ENCODE results near the gene NRXN3.

NRXN3 gene

DNA sequence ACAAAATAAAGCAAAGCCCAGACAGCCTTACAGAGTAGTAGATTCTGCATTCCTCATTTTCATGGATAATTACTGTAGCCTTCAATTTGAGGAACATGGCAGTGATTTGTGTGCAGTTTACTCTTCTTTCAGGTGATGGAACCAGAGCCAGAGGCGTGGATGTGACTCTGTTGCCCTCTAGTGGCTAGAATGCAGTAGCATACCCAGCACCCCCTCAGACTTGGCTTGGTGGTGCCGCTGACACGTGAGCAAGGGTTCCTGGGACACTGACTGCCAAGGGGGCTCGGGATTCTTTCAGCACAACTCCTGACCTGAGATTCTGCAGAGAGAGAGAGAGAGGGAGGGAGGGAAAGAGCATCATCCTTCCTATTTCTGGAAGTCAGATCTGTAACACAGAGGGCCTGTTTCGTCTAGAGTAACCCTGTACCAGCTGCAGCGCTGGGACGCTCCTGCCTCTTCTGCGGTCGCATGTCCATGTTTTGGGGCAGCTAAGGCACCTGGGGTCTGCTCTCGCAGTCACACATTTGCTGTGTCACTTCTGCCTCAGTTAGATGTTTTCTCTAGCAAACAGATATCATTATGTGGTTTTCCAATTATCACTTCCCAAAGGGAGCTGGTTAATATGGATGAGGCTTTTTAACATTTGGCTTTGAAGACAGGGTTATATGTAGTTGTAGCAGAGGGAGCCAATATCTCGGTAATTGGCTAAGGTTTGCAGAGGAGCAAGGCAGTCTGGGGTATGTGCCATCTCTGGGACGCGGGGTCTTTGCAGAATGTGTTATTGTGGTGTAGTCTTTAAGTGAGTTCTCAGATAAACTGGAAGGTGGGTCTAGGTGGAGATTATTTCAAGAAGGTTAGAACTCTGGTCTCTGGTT lies 428.1 kb downstream of the NRXN3 start:
- Mint-ChIP-seq H3K27me3 (ENCODE audit: low read depth) (peaks cover 26% of the 10 kb centered on the region), H3K4me1 (no peaks in the 10 kb centered on the region), H3K4me3 (no peak overlapping the region), H3K36me3 (ENCODE audit: low read depth) (no peaks in the 10 kb centered on the region), H3K9me3 (no peaks in the 10 kb centered on the region), H3K27ac (no peak overlapping the region)
- TF ChIP-seq, protein P1, sequence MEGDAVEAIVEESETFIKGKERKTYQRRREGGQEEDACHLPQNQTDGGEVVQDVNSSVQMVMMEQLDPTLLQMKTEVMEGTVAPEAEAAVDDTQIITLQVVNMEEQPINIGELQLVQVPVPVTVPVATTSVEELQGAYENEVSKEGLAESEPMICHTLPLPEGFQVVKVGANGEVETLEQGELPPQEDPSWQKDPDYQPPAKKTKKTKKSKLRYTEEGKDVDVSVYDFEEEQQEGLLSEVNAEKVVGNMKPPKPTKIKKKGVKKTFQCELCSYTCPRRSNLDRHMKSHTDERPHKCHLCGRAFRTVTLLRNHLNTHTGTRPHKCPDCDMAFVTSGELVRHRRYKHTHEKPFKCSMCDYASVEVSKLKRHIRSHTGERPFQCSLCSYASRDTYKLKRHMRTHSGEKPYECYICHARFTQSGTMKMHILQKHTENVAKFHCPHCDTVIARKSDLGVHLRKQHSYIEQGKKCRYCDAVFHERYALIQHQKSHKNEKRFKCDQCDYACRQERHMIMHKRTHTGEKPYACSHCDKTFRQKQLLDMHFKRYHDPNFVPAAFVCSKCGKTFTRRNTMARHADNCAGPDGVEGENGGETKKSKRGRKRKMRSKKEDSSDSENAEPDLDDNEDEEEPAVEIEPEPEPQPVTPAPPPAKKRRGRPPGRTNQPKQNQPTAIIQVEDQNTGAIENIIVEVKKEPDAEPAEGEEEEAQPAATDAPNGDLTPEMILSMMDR (IDR thresholded peaks at IDR 0.05; ENCODE audit: unreplicated experiment in 3 of 3): peak; percentile 85 to 92 (median 91)

DNA sequence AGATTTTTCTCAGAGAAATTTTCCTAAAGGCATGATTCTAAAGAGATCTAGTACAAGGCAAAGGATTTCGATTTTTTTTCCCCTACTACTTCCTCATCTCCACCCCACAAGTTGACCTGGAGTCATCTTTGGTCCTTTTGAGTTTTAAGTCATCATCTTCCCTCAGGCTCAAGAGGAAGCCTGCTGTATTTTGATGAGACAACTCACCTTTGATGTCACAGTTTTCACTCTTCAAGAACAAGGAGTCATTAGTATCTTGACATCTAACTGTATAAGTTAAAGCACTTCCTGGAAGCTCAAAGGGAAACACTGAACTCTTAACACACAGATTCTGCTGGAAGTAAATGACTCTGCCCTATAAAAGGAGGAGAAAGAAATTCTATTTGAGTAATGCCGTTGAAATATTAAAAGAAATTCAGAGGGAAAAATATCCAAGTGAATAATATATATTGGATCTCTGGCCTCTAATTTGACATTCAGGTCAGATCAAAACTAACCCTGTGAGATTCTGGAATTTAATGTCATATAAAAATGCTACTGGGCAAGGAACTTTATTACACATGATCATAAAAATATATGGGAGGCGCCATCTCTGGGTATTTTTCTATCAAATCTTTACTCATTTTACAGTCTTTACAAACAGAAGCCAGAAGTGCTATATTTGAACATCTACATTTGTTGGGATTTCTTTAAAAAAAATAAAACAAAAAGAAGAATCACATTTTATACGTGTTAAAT lies 435.0 kb downstream of the NRXN3 start:
- Mint-ChIP-seq H3K4me1 (no peaks in the 10 kb centered on the region), H3K9me3 (no peaks in the 10 kb centered on the region), H3K27ac (no peak overlapping the region), H3K36me3 (ENCODE audit: low read depth) (no peaks in the 10 kb centered on the region), H3K27me3 (ENCODE audit: low read depth) (peaks cover 11% of the 10 kb centered on the region), H3K4me3 (no peak overlapping the region)
- TF ChIP-seq, protein P1 (IDR thresholded peaks at IDR 0.05; ENCODE audit: unreplicated experiment in 3 of 3): no peak

DNA sequence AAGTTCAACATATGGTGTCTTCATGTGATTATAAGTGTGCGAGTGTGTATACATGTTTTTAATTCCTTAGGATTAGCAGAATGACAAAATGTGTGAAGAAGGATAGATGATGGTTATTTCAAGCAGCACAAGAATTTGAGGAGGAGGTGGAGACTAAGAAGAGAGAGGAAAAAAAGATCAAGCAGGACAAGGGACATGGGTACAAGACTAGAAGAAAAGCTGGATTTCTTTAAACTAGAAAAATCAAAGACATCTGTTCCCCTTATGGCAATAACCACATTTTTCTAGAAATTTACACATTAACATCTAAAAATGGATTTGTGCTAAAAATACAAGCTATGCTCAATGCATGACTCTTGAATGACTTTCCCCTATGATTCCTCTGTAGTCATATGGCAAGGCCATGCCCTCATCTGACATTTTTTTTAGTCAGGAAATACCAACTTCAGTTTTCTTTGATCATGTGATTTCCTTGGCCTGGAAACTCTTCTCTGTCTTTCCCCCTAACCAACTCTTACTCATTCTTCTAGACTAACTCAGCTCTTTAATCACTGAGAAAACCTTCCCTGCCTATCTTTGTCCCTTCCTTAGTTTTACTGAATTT lies 435.8 kb downstream of the NRXN3 start:
- no peaks in the 10 kb centered on the region for H3K4me1 Mint-ChIP-seq
- H3K27ac Mint-ChIP-seq: no peak overlapping the region
- peaks cover 9% of the 10 kb centered on the region for H3K27me3 Mint-ChIP-seq (ENCODE audit: low read depth)
- H3K9me3 Mint-ChIP-seq: no peaks in the 10 kb centered on the region
- no peak overlapping the region for H3K4me3 Mint-ChIP-seq
- TF ChIP-seq, protein P1 (IDR thresholded peaks at IDR 0.05; ENCODE audit: unreplicated experiment in 3 of 3): no peak
- H3K36me3 Mint-ChIP-seq (ENCODE audit: low read depth): no peaks in the 10 kb centered on the region

DNA sequence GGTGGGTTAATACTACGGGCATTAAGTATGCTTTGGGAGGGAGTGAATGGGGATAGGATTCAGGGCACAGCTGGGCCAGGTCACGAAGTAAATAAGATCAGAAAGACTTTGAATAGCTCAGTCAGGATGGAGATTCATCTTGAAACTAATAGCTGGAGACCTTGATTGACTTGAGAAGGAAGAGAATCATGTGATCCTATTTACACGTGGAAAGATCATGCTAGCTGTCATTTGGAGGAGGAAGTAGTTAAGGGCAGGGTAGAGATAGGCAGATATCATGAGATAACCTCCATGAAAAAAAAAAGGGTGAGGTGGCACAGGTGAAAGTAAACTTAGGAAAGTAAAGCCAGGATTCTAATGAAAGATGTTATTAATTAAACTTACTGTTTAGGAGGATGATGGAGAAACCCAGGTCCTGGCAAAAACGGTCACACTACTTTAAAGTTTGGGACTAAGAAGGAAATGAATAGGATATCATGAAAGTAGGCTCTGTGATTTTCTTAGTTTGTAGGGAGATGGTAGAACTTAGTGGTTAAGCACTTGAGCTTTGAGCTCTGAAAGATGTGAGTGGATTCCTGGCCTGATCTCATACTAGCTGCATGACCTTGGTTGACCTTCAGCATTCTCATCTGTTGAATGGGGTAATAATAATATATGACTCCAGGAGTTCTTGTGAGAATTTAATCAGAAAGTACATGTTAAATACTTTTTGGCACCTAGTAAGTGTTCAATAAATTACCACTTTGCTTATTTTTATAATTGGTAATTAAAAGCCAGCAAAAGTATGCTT lies 439.0 kb downstream of the NRXN3 start:
- Mint-ChIP-seq H3K27me3 (ENCODE audit: low read depth) (peaks cover 5% of the 10 kb centered on the region), H3K36me3 (ENCODE audit: low read depth) (no peaks in the 10 kb centered on the region), H3K4me1 (peaks cover 5% of the 10 kb centered on the region), H3K4me3 (no peak overlapping the region), H3K9me3 (no peaks in the 10 kb centered on the region), H3K27ac (no peak overlapping the region)
- TF ChIP-seq, protein P1 (IDR thresholded peaks at IDR 0.05; ENCODE audit: unreplicated experiment in 3 of 3): no peak

DNA sequence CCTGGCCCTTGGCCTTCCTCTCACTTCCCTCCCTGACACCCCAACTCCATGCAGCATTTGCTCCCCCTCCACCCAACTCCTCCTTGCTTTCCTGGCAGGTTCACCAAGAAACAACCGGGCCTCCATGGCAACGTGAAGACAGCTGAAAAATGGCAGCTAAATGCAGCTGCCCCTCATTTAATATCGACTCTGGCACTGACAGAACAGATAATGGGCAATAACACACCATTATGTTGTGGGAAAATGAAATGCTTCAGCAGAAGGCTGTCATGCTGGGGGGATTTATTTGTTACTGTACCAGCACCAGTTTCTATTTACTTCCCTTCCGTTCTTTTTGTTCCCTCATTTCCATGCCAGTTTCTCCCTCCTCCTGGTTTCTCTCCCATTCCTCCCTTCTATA lies 440.8 kb downstream of the NRXN3 start:
- TF ChIP-seq, protein P1 (IDR thresholded peaks at IDR 0.05; ENCODE audit: unreplicated experiment in 3 of 3): no peak
- Mint-ChIP-seq H3K9me3 (no peaks in the 10 kb centered on the region), H3K36me3 (ENCODE audit: low read depth) (no peaks in the 10 kb centered on the region)

More for the DNA sequence above, 440.8 kb downstream of the NRXN3 start:
- Mint-ChIP-seq H3K4me3 (no peak overlapping the region), H3K27me3 (ENCODE audit: low read depth) (peaks cover 8% of the 10 kb centered on the region), H3K4me1 (peaks cover 5% of the 10 kb centered on the region), H3K27ac (no peak overlapping the region)
